Testis (tissue), 3 donors: ENCODE measurements around the gene NGLY1. TPM values are rescaled to one million over a fixed set of nuclear protein-coding genes. Genes with fewer than 3 reads are reported as not detected.

Source experiments
- DNase-seq: peaks from one replicate; pipeline ENCODE4 v3.0.0-alpha.2; 2019
- H3K27ac ChIP-seq, 2 donors: fragments of 200-600 bp; sonication (generic); one replicate each; pipeline ENCODE4 v1.5.1; 2019
- H3K27me3 ChIP-seq: fragments of 200-600 bp; sonication (generic); one replicate; pipeline ENCODE4 v1.5.1; 2019
- H3K36me3 ChIP-seq: fragments of 200-600 bp; sonication (generic); one replicate; pipeline ENCODE4 v1.5.1; 2017; ENCODE audit warnings: low read depth; ENCODE audit errors: missing control alignments
- H3K4me1 ChIP-seq: fragments of 200-600 bp; sonication (generic); one replicate; pipeline ENCODE4 v1.5.1; 2019
- H3K4me3 ChIP-seq, 2 donors: fragments of 200-600 bp; sonication (generic); one replicate each; pipeline ENCODE4 v1.5.1; 2017 to 2019
- H3K9me3 ChIP-seq: fragments of 200-600 bp; sonication (generic); one replicate; pipeline ENCODE4 v1.5.1; 2017
- CTCF ChIP-seq, 3 experiments: fragments of 450-650 bp in 2 of 3; fragments of 200-600 bp in 1 of 3; sonication (generic) in 1 of 3; IDR thresholded peaks; one replicate each; pipeline ENCODE4 v1.5.1; 2016 to 2019; ENCODE audit warnings: antibody characterized with exemption in 3 of 3, mild to moderate bottlenecking in 2 of 3, moderate library complexity in 1 of 3
- POLR2A ChIP-seq: fragments of 450-650 bp; IDR thresholded peaks from one replicate; pipeline ENCODE4 v1.6.1; 2017; ENCODE audit warnings: antibody characterized with exemption, mild to moderate bottlenecking, moderate library complexity
- WGBS, 2 donors: methylation state at CpG; one replicate each; pipeline ENCODE4 v1.1.5; 2018; 5-methylcytosine and 5-hydroxymethylcytosine counted together
- intact Hi-C: fragments of 100-400 bp; cut with DNase I; formaldehyde crosslinking; loops from one replicate; pipeline ENCODE4 v1.15.1; 2023; ENCODE audit warnings: low total_unique reads
- polyA plus RNA-seq: library from polyadenylated mRNA; stranded (reverse); fragments of 350-450 nt; fragmentation: Illumina TruSeq; extraction: RNeasy Lipid Tissue Mini Kit (QIAGEN cat#74804); gene quantifications from one replicate; pipeline ENCODE4 v1.2.3, GENCODE V29; 2014; ENCODE audit warnings: low read depth, low replicate concordance; ENCODE audit not compliant: insufficient read depth
- total RNA-seq, 2 donors: library from RNA; depleted of rRNA; stranded (reverse); fragments of >200 nt; gene quantifications; one replicate each; pipeline ENCODE4 v1.2.3, GENCODE V29; 2016

Gene NGLY1
- total and polyA plus RNA-seq, 3 donors from 2014 or later: 58.2 to 108 (median 107) TPM

- DNase-seq: no peak
- no peaks in the 10 kb centered on the region for H3K27me3 ChIP-seq
- intact Hi-C loops: no loop called here
- no peak overlapping the region for H3K4me3 ChIP-seq
- H3K36me3 ChIP-seq: no peaks in the 10 kb centered on the region
- H3K4me1 ChIP-seq: no peaks in the 10 kb centered on the region
- no peak overlapping the region for H3K27ac ChIP-seq
- H3K9me3 ChIP-seq: no peaks in the 10 kb centered on the region
- no peak for TF ChIP-seq CTCF (IDR thresholded peaks at IDR 0.05)
- no peak for TF ChIP-seq POLR2A
- 63 to 76% methylated on average over 3 of the region's 3 CpGs for WGBS, 2 donors
These were observed 94.0 kb downstream of the NGLY1 start for GRCh38 chr3:25689226-25689625.

GRCh38 chr3:25687742-25688141 lies 95.5 kb downstream of the NGLY1 start:
- DNase-seq: no peak
- Histone ChIP-seq H3K36me3 (no peaks in the 10 kb centered on the region), H3K4me1 (no peaks in the 10 kb centered on the region), H3K9me3 (no peaks in the 10 kb centered on the region), H3K4me3 (no peak overlapping the region), H3K27me3 (no peaks in the 10 kb centered on the region), H3K27ac (no peak overlapping the region)
- TF ChIP-seq POLR2A (no peak), CTCF (IDR thresholded peaks at IDR 0.05) (no peak)
- intact Hi-C loops: no loop called here
- WGBS, 2 donors: 86 to 100% methylated on average over 1 of the region's 1 CpG

- peak; percentile 25 for DNase-seq
- no peaks in the 10 kb centered on the region for H3K9me3 ChIP-seq
- H3K27ac ChIP-seq: no peak overlapping the region
- TF ChIP-seq CTCF (IDR thresholded peaks at IDR 0.05): no peak
- no peak for TF ChIP-seq POLR2A
- intact Hi-C loops: no loop called here
- H3K36me3 ChIP-seq: no peaks in the 10 kb centered on the region
- peak overlapping the region; percentile 34 to 36 for H3K4me3 ChIP-seq
- H3K4me1 ChIP-seq: no peaks in the 10 kb centered on the region
- WGBS, 2 donors: 66 to 82% methylated on average over 10 to 23 of the region's 23 CpGs
- no peaks in the 10 kb centered on the region for H3K27me3 ChIP-seq
These were observed 96.5 kb downstream of the NGLY1 start for GRCh38 chr3:25686766-25687165.

- H3K4me1 ChIP-seq: no peaks in the 10 kb centered on the region
- no peak overlapping the region for H3K27ac ChIP-seq
- intact Hi-C loops: no loop called here
- 85 to 89% methylated on average over 2 of the region's 2 CpGs for WGBS, 2 donors
- no peak for DNase-seq
- H3K9me3 ChIP-seq: no peaks in the 10 kb centered on the region
- TF ChIP-seq CTCF (IDR thresholded peaks at IDR 0.05) (no peak), POLR2A (no peak)
- no peak overlapping the region for H3K4me3 ChIP-seq
- no peaks in the 10 kb centered on the region for H3K27me3 ChIP-seq
- H3K36me3 ChIP-seq: no peaks in the 10 kb centered on the region
These were observed 99.4 kb downstream of the NGLY1 start for GRCh38 chr3:25683882-25684281.

GRCh38 chr3:25683410-25683809 lies 99.8 kb downstream of the NGLY1 start:
- WGBS, 2 donors: 93% methylated on average over 1 of the region's 1 CpG
- no peaks in the 10 kb centered on the region for H3K27me3 ChIP-seq
- TF ChIP-seq CTCF (IDR thresholded peaks at IDR 0.05) (no peak), POLR2A (no peak)
- no peak overlapping the region for H3K27ac ChIP-seq
- no peak overlapping the region for H3K4me3 ChIP-seq
- intact Hi-C loops: no loop called here
- no peaks in the 10 kb centered on the region for H3K4me1 ChIP-seq
- no peaks in the 10 kb centered on the region for H3K36me3 ChIP-seq
- no peaks in the 10 kb centered on the region for H3K9me3 ChIP-seq
- no peak for DNase-seq
